H9 (cell line): ENCODE data around the gene SLC47A1. TPM values are rescaled to one million over a fixed set of nuclear protein-coding genes. Genes with fewer than 3 reads are reported as not detected.

Source experiments
- DNase-seq: peaks from one replicate; pipeline ENCODE4 v3.0.0-alpha.2; 2017
- H2AFZ ChIP-seq: one replicate; pipeline ENCODE4 v1.6.1; 2013; ENCODE audit warnings: mild to moderate bottlenecking, low read length, control low read depth, moderate library complexity
- H2AK5ac ChIP-seq: 2 replicates; pipeline ENCODE4 v1.6.1; 2013; ENCODE audit warnings: low read length, control low read depth, mixed read lengths; ENCODE audit not compliant: insufficient read length
- H2BK120ac ChIP-seq: one replicate; pipeline ENCODE4 v1.6.1; 2013; ENCODE audit warnings: low read depth, mild to moderate bottlenecking, low read length, control low read depth, inconsistent platforms; ENCODE audit not compliant: poor library complexity, severe bottlenecking
- H2BK12ac ChIP-seq: 2 replicates; pipeline ENCODE4 v1.6.1; 2013; ENCODE audit warnings: low read length, control low read depth, mixed read lengths, low read depth; ENCODE audit not compliant: insufficient read length
- H2BK15ac ChIP-seq: 2 replicates; pipeline ENCODE4 v1.6.1; 2013; ENCODE audit warnings: low read depth, low read length, control low read depth
- H2BK20ac ChIP-seq: one replicate; pipeline ENCODE4 v1.6.1; 2013; ENCODE audit warnings: low read depth, mild to moderate bottlenecking, low read length, control low read depth, inconsistent platforms; ENCODE audit not compliant: poor library complexity, severe bottlenecking
- H2BK5ac ChIP-seq: 2 replicates; pipeline ENCODE4 v1.6.1; 2013; ENCODE audit warnings: low read length, control low read depth, mixed read lengths; ENCODE audit not compliant: insufficient read length
- H3K14ac ChIP-seq: 2 replicates; pipeline ENCODE4 v1.6.1; 2013; ENCODE audit warnings: low read length, control low read depth; ENCODE audit not compliant: insufficient read depth
- H3K18ac ChIP-seq: 2 replicates; pipeline ENCODE4 v1.6.1; 2013; ENCODE audit warnings: low read depth, mild to moderate bottlenecking, mixed read lengths, low read length, control low read depth; ENCODE audit not compliant: insufficient read length
- H3K23ac ChIP-seq: 2 replicates; pipeline ENCODE4 v1.6.1; 2013; ENCODE audit warnings: low read length, control low read depth, mixed read lengths, low read depth; ENCODE audit not compliant: insufficient read length
- H3K23me2 ChIP-seq: 2 replicates; pipeline ENCODE4 v1.6.1; 2013; ENCODE audit warnings: low read depth, mild to moderate bottlenecking, mixed read lengths, low read length, control low read depth; ENCODE audit not compliant: insufficient read length, poor library complexity, severe bottlenecking
- H3K27ac ChIP-seq: 2 replicates; pipeline ENCODE4 v1.5.1; 2013; ENCODE audit warnings: low read length, control low read depth, mixed read lengths, low read depth; ENCODE audit not compliant: insufficient read length
- H3K27me3 ChIP-seq: 2 replicates; pipeline ENCODE4 v1.6.1; 2013; ENCODE audit warnings: low read length, control low read depth, inconsistent platforms; ENCODE audit not compliant: insufficient read depth
- H3K4ac ChIP-seq: 2 replicates; pipeline ENCODE4 v1.6.1; 2013; ENCODE audit warnings: low read depth, mild to moderate bottlenecking, control low read depth, inconsistent platforms, low read length, moderate library complexity
- H3K4me1 ChIP-seq: 2 replicates; pipeline ENCODE4 v1.6.1; 2013; ENCODE audit warnings: low read length, control low read depth, inconsistent platforms; ENCODE audit not compliant: insufficient read depth
- H3K4me2 ChIP-seq: 2 replicates; pipeline ENCODE4 v1.6.1; 2013; ENCODE audit warnings: low read length, control low read depth, mixed read lengths; ENCODE audit not compliant: insufficient read length, insufficient read depth
- H3K56ac ChIP-seq: 2 replicates; pipeline ENCODE4 v1.6.1; 2013; ENCODE audit warnings: low read depth, mild to moderate bottlenecking, mixed read lengths, low read length, control low read depth; ENCODE audit not compliant: insufficient read length
- H3K79me1 ChIP-seq: 2 replicates; pipeline ENCODE4 v1.6.1; 2013; ENCODE audit warnings: low read depth, mild to moderate bottlenecking, moderate library complexity, low read length, control low read depth, inconsistent platforms; ENCODE audit not compliant: insufficient read depth, poor library complexity, severe bottlenecking
- H3K79me2 ChIP-seq: 2 replicates; pipeline ENCODE4 v1.6.1; 2013; ENCODE audit warnings: low read length, control low read depth, inconsistent platforms; ENCODE audit not compliant: insufficient read depth
- H3K9ac ChIP-seq: 2 replicates; pipeline ENCODE4 v1.6.1; 2013; ENCODE audit warnings: low read length, control low read depth, mixed read lengths; ENCODE audit not compliant: insufficient read length; ENCODE audit errors: extremely low read depth
- H3K9me3 ChIP-seq: one replicate; pipeline ENCODE4 v1.6.1; 2013; ENCODE audit warnings: low read depth, low read length, inconsistent platforms; ENCODE audit not compliant: control insufficient read depth
- H3T11ph ChIP-seq: one replicate; pipeline ENCODE4 v1.6.1; 2013; ENCODE audit warnings: mild to moderate bottlenecking, low read length, control low read depth, inconsistent platforms
- H4K20me1 ChIP-seq: one replicate; pipeline ENCODE4 v1.6.1; 2013; ENCODE audit not compliant: control insufficient read depth, insufficient read length, insufficient read depth
- H4K5ac ChIP-seq: 2 replicates; pipeline ENCODE4 v1.6.1; 2013; ENCODE audit warnings: low read depth, mild to moderate bottlenecking, mixed read lengths, low read length, control low read depth; ENCODE audit not compliant: insufficient read length
- H4K8ac ChIP-seq: replicated peaks from 2 replicates; pipeline ENCODE4 v1.6.1; 2013; ENCODE audit warnings: low read length, control low read depth, mixed read lengths, low read depth; ENCODE audit not compliant: insufficient read length
- H4K91ac ChIP-seq: 2 replicates; pipeline ENCODE4 v1.6.1; 2013; ENCODE audit warnings: low read depth, mild to moderate bottlenecking, moderate library complexity, mixed read lengths, low read length, control low read depth; ENCODE audit not compliant: insufficient read length
- H3K27ac Mint-ChIP-seq, 3 experiments: 2 replicates in 2 of 3; 3 replicates in 1 of 3; pipeline ENCODE4 v1.8.0; 2020 to 2021; ENCODE audit warnings: mixed read lengths in 3 of 3, mild to moderate bottlenecking in 1 of 3, moderate library complexity in 1 of 3
- H3K27me3 Mint-ChIP-seq: 2 replicates; pipeline ENCODE4 v1.8.0; 2021; ENCODE audit warnings: low read depth, mild to moderate bottlenecking, moderate library complexity, mixed read lengths
- H3K36me3 Mint-ChIP-seq, 3 experiments: 2 replicates in 2 of 3; 3 replicates in 1 of 3; pipeline ENCODE4 v1.8.0; 2020 to 2021; ENCODE audit warnings: low read depth in 3 of 3, mixed read lengths in 3 of 3; ENCODE audit not compliant: insufficient read depth in 1 of 3
- H3K4me1 Mint-ChIP-seq, 2 experiments: 2 replicates each; pipeline ENCODE4 v1.8.0; 2020; ENCODE audit warnings: mixed read lengths in 2 of 2
- H3K4me3 Mint-ChIP-seq, 2 experiments: 2 replicates in 1 of 2; 3 replicates in 1 of 2; pipeline ENCODE4 v1.8.0; 2020 to 2021; ENCODE audit warnings: mild to moderate bottlenecking in 2 of 2, mixed read lengths in 2 of 2, moderate library complexity in 1 of 2
- H3K9me3 Mint-ChIP-seq, 2 experiments: 2 replicates in 1 of 2; 3 replicates in 1 of 2; pipeline ENCODE4 v1.8.0; 2020; ENCODE audit warnings: mild to moderate bottlenecking in 2 of 2, mixed read lengths in 2 of 2, moderate library complexity in 1 of 2
- WGBS: extraction: QIAGEN DNeasy Blood & Tissue Kit; methylation state at CpG from one replicate; pipeline ENCODE4 v1.1.7; 2013; ENCODE audit warnings: missing lambda C conversion rate, low lambda C conversion rate, mixed read lengths; ENCODE audit not compliant: insufficient read length; ENCODE audit errors: extremely low coverage; 5-methylcytosine and 5-hydroxymethylcytosine counted together
- total RNA-seq: library from RNA; stranded (reverse); gene quantifications from 2 replicates; pipeline ENCODE4 v1.2.1, GENCODE V29; 2021
- TF ChIP-seq, protein P1 (sequence below): fragments of 200-600 bp; sonication (generic); conservative IDR thresholded peaks from 3 replicates; pipeline ENCODE4 v1.8.0; 2021; ENCODE audit warnings: antibody characterized with exemption, mild to moderate bottlenecking

The SLC47A1 gene
- total RNA-seq, 1 experiment from 2014 or later, result 4.0 TPM

GRCh38 chr17:19610879-19611278, 77.2 kb downstream of the SLC47A1 start:
- H2BK20ac ChIP-seq, result no peak overlapping the region
- no peak overlapping the region for H4K8ac ChIP-seq
- H4K91ac ChIP-seq, result no peak overlapping the region
- H3K79me2 ChIP-seq, result no peaks in the 10 kb centered on the region
- no peak overlapping the region for H3T11ph ChIP-seq
- H3K36me3 Mint-ChIP-seq, result no peaks in the 10 kb centered on the region
- no peak overlapping the region for H2AK5ac ChIP-seq
- no peaks in the 10 kb centered on the region for H4K20me1 ChIP-seq
- H2BK120ac ChIP-seq, result no peak overlapping the region
- H3K23me2 ChIP-seq, result no peaks in the 10 kb centered on the region
- H3K18ac ChIP-seq, result no peak overlapping the region
- no peak overlapping the region for H3K27ac Mint-ChIP-seq
- no peaks in the 10 kb centered on the region for H3K4me1 Mint-ChIP-seq
- no peak overlapping the region for H3K9ac ChIP-seq
- H3K4ac ChIP-seq, result no peak overlapping the region
- no peak overlapping the region for H2AFZ ChIP-seq
- no peak overlapping the region for H3K27ac ChIP-seq
- WGBS, result no CpG with 5 or more reads among the region's 5 CpGs
- no peak overlapping the region for H3K14ac ChIP-seq
- no peaks in the 10 kb centered on the region for H3K27me3 ChIP-seq
- no peak overlapping the region for H3K23ac ChIP-seq
- no peak overlapping the region for H3K56ac ChIP-seq
- no peaks in the 10 kb centered on the region for H3K79me1 ChIP-seq
- H3K27me3 Mint-ChIP-seq, result no peaks in the 10 kb centered on the region; the same call in 1 of the 2 replicates
- H3K9me3 Mint-ChIP-seq, result no peaks in the 10 kb centered on the region
- TF ChIP-seq, protein P1, sequence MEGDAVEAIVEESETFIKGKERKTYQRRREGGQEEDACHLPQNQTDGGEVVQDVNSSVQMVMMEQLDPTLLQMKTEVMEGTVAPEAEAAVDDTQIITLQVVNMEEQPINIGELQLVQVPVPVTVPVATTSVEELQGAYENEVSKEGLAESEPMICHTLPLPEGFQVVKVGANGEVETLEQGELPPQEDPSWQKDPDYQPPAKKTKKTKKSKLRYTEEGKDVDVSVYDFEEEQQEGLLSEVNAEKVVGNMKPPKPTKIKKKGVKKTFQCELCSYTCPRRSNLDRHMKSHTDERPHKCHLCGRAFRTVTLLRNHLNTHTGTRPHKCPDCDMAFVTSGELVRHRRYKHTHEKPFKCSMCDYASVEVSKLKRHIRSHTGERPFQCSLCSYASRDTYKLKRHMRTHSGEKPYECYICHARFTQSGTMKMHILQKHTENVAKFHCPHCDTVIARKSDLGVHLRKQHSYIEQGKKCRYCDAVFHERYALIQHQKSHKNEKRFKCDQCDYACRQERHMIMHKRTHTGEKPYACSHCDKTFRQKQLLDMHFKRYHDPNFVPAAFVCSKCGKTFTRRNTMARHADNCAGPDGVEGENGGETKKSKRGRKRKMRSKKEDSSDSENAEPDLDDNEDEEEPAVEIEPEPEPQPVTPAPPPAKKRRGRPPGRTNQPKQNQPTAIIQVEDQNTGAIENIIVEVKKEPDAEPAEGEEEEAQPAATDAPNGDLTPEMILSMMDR, result no peak
- DNase-seq, result no peak
- H2BK5ac ChIP-seq, result no peak overlapping the region
- H2BK12ac ChIP-seq, result no peak overlapping the region
- H3K4me3 Mint-ChIP-seq, result no peak overlapping the region
- H4K5ac ChIP-seq, result no peak overlapping the region
- no peaks in the 10 kb centered on the region for H3K9me3 ChIP-seq
- no peaks in the 10 kb centered on the region for H3K4me1 ChIP-seq
- no peak overlapping the region for H2BK15ac ChIP-seq
- H3K4me2 ChIP-seq, result no peak overlapping the region
